ENCODE measurements around the gene PER2.
"Not testable (repeated sequence)": the region's sequence is repeated elsewhere in the genome, so short reads cannot be mapped to it uniquely, and the experiment has no call there.

PER2 gene

DNA sequence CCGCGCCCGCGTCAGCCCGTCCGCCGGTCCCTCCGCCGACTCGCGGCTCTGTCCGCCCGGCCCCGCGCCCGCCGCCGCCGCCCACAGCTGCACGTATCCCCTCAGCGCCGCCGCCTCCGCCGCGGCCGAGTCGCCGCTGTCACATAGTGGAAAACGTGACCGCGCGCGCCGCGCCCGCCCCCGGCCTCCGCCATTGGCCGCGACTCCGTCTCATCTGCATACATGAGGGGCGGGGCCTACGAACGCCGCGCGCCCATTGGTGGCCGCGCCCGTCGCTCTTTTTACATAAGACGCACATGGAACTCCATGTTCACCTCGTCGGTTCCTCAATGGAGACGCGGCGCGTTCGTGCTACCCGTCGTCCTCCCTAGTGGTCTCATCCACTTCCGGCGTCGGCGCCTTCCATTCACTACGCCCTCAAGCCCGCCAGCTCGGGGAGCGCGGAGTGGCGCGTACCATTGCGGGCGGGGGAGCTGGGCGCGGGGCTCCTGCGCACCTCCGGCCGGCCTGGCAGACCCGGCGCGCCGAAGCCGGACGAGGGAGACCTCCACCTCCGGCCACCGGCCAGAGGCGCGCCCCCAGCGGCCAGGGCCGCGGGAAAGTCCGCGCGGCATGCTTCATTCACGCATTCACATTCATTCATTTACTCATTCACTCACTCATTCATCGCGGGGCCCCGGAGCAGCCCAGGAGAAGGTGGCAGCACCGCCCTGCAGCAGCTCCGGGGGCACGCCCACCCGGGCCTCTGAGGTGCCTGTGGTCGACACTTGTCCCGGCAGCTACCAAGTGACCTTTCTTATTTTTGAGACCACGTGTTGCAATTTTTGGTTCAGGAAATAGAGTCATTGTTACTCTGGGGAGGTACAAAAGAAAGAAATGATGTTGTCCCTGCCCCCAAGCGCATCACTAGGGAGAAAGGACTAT, 502 bp upstream of the PER2 start:
- DNase-seq = peak; percentile 97 to 98

DNA sequence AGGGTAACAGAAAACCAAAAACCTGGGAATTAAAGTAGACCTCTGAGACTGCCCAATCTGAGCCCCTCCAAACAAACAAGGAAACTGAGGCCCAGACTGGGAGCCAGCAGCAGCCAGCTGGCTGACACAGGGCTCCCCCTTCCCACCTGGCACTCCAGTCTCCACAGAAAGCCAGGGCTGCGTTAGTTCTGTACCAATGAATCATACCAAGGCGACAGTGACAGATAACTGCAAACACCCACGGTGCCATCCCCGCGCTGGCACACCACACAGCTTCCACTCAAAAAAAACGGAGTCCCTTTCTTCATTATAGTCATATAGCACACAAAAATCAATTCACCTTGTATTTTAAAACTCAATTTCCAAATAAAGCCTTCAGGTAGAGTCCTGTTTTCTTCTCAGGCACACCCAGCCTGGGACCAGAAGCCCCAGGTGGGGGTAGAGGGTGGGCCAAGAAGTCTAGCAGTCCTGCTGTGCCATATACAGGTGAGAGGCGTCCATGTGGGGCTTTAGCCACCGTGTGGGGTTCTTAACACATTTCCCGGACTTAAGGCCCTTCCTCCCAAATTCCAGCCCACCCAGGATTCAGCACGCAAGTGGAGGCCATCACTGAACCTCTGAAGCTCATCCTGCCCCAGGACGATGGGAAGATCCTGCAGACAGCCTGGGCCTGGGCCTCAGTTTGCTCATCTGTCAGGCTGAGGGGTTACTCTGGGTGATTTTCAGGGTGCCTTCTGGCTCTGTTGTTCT, 1.2 kb downstream of the PER2 start:
- peak; percentile 45 to 55 for DNase-seq

DNA sequence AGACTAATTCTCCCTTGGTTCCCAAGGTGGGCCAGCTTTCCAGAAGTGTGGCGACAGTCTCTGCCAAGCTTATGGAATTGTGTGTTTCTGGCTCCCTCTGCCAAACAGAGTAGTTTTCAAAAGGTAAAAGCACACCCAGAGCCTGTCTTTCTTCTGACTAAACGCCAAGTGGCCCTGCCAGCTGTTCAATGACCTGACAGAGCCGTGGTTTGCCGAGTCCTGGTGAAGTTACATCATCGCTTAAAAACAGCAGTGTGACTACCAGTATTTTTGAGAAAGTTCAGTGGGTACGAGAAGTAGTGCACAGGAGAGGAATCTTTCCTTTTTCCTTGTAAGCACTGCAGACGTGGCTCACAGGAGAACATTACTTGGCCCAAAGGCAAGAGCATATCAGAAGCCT, 1.9 kb downstream of the PER2 start:
- no peak for DNase-seq

- no peak for DNase-seq
These were observed 2.3 kb downstream of the PER2 start for GRCh38 chr2:238286095-238286494.

GRCh38 chr2:238285653-238286082, 2.7 kb downstream of the PER2 start:
- no peak for DNase-seq

DNA sequence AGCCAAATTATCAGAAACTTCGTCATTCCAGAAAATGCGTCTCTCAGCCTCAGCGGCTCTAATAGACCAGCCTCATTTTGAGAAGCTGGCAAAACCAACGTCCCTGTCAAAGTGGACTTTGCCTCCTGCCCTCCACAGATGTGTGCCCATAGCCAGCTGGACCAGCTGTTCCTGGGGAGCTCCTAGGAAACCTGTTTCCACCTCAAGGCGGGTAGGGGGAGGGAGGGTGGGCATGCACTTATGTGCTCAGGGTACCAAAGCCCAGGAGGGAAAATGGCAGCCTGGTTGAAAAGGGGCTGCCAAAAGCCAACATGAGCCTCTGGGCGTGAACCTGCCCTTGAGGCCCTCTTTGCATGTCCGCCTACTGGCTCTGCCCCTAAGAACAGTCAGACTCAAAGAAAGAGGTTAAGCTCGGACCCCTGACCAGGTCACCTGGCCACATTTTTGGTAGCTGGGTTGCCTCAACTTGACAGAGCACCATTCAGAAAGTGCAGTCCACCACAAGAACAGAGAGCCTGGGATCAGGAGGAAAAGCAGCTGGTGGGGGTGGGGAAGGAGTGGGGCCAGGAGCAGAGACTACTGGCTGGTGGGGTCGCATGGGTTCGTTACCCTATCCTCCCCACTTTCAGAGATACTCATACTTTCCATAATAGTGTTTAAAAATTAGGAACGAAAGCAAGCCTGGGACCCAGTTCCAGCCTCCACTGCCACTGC, 3.5 kb downstream of the PER2 start:
- no peak for DNase-seq

DNA sequence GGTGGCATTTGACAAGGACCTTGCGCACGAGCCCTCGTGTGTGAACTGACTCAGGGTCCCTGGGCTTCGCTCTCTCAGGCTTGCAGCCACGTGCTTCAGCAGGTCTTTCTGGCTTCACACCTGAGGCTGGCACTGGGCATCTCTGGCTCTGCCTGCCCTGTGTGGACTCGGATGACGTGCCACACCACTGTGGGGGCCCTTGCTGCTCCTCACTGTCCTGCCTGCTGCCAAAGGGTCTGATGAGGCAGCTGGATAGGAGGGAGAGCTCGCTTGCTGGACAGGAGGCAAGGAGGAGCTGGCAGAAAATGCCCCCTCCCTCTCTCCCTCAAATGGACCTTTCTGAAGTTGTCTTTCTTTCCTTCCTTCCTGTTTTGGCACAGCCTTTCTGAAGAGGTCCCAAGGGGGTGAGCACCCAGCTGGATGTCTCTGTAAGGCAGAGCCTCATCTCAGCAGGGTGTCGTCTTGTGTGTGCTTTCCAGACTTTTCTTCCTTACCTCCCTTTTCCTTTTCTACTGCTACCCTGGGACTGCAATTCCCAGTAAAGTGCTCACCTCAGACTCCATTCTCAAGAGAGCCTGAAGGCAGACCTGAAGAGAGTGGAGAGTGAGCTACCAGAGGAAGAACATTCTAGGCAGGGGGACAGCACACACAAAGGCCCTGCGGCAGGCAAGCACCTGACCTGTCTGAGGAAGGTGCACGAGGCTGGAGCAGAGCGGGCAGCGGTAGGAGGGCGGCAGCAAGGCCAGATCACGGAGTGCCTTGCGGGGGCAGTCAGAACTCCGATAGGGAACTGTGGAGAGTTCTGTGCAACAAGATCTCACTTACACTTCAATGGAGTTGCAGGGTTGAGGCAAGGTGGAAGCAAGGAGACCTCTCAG, 5.3 kb downstream of the PER2 start:
- no peak for DNase-seq

GRCh38 chr2:238281826-238282480, 6.5 kb downstream of the PER2 start:
- no peak for DNase-seq

DNA sequence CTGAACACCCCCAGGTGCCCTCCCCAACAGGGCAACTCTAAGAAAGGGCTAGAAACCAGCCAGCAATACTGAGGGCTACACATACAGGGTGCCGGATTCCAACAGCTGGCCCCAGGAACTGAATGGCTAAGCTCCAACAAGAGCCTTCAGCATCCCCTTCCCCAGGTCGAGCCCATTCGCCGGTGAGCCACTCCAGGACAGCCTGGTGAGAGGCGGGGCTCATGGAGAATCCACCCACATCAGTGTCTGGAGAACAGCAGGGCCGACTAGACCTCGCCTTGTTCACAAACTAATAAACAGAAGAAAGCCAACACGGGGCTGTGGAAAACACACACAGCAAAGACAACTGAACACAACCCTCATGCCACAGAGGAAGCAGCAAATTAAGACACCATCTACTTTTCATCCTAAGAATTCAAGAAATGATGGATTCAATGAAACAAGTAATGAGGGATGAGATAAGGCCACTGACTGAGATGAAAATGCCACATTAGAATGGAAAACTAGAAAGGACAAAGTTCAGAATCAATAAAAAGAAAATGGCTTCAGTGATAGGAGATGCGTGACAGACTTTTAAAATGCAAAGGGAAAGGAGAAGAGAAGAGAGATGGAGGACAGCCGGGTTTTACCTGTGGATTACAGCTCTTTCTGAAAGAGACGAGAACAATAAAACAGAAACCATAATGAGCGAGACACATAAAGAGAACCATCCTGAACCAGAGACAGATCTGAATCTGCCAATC, 8.2 kb downstream of the PER2 start:
- no peak for DNase-seq

GRCh38 chr2:238279324-238279682, 9.1 kb downstream of the PER2 start:
- no peak for DNase-seq

DNA sequence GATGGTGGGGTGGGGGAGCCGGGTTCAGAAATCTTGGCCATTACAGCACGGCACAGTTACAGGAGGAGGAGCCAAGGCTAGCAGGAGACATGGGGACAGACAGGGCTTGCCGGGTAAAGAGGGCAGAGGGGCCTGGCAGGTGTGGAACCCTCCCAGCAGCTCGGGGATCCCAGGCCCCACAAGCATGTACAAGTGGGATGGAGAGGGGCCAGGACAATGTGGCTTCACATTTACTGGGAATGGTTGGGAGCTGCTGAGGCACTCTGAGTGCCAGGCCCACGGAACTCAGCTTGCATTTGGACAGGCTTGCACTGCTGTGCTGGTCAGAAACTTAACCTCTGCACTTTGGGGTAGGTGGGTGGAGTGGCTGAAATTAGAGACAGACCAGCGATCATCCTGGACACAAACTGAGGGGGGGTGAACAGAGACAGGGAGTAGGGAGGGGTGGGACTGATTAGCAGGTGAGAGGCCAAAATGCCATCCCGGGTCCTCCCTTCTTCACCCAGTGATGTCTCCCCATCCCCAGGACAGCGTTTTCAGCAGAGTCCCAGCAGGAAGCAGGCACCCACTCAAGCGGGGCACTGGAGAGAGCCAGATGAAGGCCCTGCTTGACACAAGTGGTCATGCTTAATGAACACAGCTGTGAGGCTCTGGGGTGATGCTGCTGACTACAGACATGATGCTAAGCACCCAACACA, 9.6 kb downstream of the PER2 start:
- DNase-seq = no peak

- no peak for DNase-seq
These were observed 10.7 kb downstream of the PER2 start for GRCh38 chr2:238277695-238278094.

- DNase-seq = no peak
These were observed 14.1 kb downstream of the PER2 start for GRCh38 chr2:238274152-238274865.

DNA sequence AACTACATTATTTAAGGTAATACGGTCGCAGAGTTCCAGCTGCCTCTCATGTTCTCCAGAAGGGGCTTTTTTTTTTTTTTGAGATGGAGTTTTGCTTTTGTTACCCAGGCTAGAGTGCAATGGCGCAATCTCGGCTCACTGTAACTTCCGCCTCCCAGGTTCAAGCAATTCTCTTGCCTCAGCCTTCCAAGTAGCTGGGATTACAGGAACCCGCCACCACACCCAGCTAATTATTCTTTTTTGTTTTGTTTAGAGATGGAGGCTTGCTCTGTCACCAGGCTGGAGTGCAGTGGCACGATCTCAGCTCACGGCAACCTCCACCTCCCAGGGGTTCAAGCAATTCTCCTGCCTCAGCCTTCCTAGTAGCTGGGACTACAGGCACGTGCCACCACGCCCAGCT, 15.0 kb downstream of the PER2 start:
- DNase-seq = not testable (repeated sequence)

GRCh38 chr2:238272156-238272555, 16.3 kb downstream of the PER2 start:
- DNase-seq = no peak

GRCh38 chr2:238271686-238272085, 16.7 kb downstream of the PER2 start:
- not testable (repeated sequence) for DNase-seq

DNA sequence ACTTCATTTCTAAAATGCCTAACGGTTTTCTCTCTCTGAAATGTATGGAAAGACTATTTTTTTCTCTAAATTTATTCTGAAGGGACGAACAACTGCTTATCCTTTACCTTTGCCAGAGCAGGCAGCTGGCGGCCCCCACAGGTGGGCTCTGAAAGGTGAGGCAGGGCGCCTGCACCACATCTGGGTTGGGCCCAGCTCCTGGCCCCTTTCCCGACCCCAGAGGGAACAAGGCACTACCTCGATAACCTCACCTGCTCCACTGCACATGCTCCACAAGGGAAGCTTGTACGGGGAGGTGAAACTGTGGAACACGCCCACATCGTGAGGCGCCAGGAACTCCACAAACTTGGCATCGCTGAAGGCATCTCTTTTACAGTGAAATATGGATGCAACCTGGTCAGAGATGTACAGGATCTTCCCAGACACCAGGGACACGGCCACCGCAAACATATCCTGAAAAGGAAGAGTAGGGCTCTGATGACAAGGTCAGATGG, 17.3 kb downstream of the PER2 start:
- no peak for DNase-seq

DNA sequence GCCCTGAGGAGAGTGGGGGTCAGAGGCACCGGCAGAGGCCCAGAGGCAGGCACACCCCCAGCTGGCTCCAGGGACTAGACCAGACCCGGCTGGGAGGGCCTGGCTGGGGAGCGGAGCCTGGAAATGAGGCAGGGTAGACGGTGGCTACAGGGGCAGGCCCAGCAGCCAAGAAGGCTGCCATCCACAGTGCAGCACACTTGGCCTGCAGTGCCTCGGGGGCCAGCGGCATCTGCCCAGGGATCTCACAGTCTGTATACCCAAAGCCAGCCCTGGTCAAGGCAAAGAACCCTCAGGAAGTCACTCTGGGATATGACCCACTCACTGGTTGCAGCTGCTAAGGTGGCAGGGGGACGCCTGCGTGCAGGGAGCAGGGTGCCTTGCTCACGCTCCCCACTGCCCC, 17.8 kb downstream of the PER2 start:
- DNase-seq = no peak

- DNase-seq = no peak
These were observed 18.7 kb downstream of the PER2 start for GRCh38 chr2:238269741-238270140.

Measured in stimulated activated CD4-positive, alpha-beta T cell treated with anti-CD3 and anti-CD28 coated beads, Interleukin-2, amount 100 ng/mL, for 24 hours (primary cell).